ENCODE results near the gene OSMR.
"Not testable (repeated sequence)": the region's sequence is repeated elsewhere in the genome, so short reads cannot be mapped to it uniquely, and the experiment has no call there.

- TF ChIP-seq CTCF (IDR thresholded peaks at IDR 0.05); POLR2AphosphoS5 (IDR thresholded peaks at IDR 0.05; ENCODE audit: low read depth, low read length): not testable (repeated sequence)
Measured at GRCh38 chr5:38851640-38852039, 5.8 kb downstream of the OSMR start.
